HG03066 (cell line): ENCODE measurements around the gene SLC9A5.
A peak's percentile ranks its signal among the peaks of the same experiment; 100 is the strongest.

Experiments
- ATAC-seq: cut with Tn5 transposase; IDR thresholded peaks from one replicate; pipeline ENCODE4 v1.9.1; 2021; ENCODE audit warnings: low read depth; ENCODE audit not compliant: unreplicated experiment

The SLC9A5 gene

GRCh38 chr16:67213197-67214019 is 35.4 kb upstream of the SLC9A5 start:
- ATAC-seq = no peak

GRCh38 chr16:67215706-67216105 is 33.1 kb upstream of the SLC9A5 start:
- no peak for ATAC-seq

- ATAC-seq = no peak
These were observed 31.9 kb upstream of the SLC9A5 start for GRCh38 chr16:67216612-67217490.

- ATAC-seq = no peak
These were observed 24.8 kb upstream of the SLC9A5 start for GRCh38 chr16:67223992-67224391.

- no peak for ATAC-seq
These were observed 22.4 kb upstream of the SLC9A5 start for GRCh38 chr16:67226295-67226803.

- ATAC-seq = peak; percentile 94
These were observed 21.8 kb upstream of the SLC9A5 start, which contains the start of gene TMEM208 for GRCh38 chr16:67226804-67227566. TMEM208 (plus strand) TSS chr16:67227130; CDS start chr16:67227219, 89 bp downstream.

GRCh38 chr16:67227567-67227921 is 21.2 kb upstream of the SLC9A5 start:
- ATAC-seq = no peak

GRCh38 chr16:67228034-67228785 is 20.6 kb upstream of the SLC9A5 start:
- no peak for ATAC-seq

GRCh38 chr16:67228905-67229304 is 19.9 kb upstream of the SLC9A5 start:
- ATAC-seq = no peak

- ATAC-seq = no peak
These were observed 18.6 kb upstream of the SLC9A5 start for GRCh38 chr16:67229906-67230808.

- no peak for ATAC-seq
These were observed 17.7 kb upstream of the SLC9A5 start for GRCh38 chr16:67230809-67231660.

- no peak for ATAC-seq
These were observed 15.2 kb upstream of the SLC9A5 start for GRCh38 chr16:67233596-67233995.

- no peak for ATAC-seq
These were observed 14.6 kb upstream of the SLC9A5 start for GRCh38 chr16:67234180-67234597.

GRCh38 chr16:67235816-67236562 is 12.8 kb upstream of the SLC9A5 start:
- ATAC-seq = no peak

- no peak for ATAC-seq
These were observed 12.0 kb upstream of the SLC9A5 start for GRCh38 chr16:67236563-67237395.
